ENCODE measurements around the gene SAMD4B. TPM values are rescaled to one million over a fixed set of nuclear protein-coding genes. Genes with fewer than 3 reads are reported as not detected.

The SAMD4B gene
- total and polyA plus RNA-seq, 9 of the 15 experiments (the other 6 are each of a cell fraction or from before 2014, with no cell fraction given) = 3.4 to 90.5 (median 38.0) TPM

DNA sequence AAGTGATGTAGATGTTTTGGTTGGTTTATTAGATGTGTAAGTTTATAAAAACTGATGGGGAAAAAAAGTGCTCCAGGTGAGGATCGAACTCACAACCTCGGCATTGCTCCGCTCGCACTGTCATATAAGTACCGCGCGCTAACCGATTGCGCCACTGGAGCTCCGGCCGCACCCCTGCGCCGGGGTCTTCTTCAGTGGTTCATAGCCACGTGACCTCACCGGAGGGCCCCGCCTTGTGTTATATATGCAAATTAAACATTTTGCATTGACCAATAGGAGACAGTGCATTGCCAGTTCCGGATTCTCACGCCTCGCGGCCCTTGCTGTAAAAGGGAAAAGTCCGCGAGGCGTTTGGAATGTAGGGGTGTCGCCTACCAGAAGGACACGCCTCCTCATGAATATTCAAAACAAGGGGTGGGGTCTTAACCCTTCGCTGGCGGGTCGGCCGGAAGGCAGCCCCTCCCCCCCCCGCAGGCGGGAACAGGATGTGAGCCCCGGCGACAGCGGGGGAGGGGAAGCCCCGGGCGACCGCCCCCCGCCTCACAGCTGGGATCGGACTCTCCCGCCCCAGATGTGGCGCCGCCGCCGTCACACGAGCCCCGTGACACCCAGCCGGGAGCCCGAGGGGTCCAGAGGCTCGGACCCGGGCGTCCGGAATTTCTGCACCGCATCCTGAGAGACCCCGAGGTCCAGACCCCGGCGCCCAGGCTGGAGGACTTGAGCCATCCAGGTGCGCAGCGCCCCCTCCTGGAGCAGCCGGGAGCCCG lies 70.1 kb downstream of the SAMD4B start, which contains the start of gene PLEKHG2 (continued):
- TF ChIP-seq, protein P1, sequence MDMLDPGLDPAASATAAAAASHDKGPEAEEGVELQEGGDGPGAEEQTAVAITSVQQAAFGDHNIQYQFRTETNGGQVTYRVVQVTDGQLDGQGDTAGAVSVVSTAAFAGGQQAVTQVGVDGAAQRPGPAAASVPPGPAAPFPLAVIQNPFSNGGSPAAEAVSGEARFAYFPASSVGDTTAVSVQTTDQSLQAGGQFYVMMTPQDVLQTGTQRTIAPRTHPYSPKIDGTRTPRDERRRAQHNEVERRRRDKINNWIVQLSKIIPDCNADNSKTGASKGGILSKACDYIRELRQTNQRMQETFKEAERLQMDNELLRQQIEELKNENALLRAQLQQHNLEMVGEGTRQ (CRISPR knock-in tag; IDR thresholded peaks at IDR 0.05) = peak; percentile 87
- TF ChIP-seq ELF2 (CRISPR knock-in tag; IDR thresholded peaks at IDR 0.05) = peak; percentile 40; the same call in 1 of the 2 replicates
- TF ChIP-seq, protein P2, sequence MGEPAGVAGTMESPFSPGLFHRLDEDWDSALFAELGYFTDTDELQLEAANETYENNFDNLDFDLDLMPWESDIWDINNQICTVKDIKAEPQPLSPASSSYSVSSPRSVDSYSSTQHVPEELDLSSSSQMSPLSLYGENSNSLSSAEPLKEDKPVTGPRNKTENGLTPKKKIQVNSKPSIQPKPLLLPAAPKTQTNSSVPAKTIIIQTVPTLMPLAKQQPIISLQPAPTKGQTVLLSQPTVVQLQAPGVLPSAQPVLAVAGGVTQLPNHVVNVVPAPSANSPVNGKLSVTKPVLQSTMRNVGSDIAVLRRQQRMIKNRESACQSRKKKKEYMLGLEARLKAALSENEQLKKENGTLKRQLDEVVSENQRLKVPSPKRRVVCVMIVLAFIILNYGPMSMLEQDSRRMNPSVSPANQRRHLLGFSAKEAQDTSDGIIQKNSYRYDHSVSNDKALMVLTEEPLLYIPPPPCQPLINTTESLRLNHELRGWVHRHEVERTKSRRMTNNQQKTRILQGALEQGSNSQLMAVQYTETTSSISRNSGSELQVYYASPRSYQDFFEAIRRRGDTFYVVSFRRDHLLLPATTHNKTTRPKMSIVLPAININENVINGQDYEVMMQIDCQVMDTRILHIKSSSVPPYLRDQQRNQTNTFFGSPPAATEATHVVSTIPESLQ (CRISPR knock-in tag; IDR thresholded peaks at IDR 0.05) = no peak
- TF ChIP-seq ZBTB7A (IDR thresholded peaks at IDR 0.05; ENCODE audit: borderline replicate concordance, control insufficient read depth, low read depth, low read length) = peak; percentile 100
- TF ChIP-seq, protein P3, sequence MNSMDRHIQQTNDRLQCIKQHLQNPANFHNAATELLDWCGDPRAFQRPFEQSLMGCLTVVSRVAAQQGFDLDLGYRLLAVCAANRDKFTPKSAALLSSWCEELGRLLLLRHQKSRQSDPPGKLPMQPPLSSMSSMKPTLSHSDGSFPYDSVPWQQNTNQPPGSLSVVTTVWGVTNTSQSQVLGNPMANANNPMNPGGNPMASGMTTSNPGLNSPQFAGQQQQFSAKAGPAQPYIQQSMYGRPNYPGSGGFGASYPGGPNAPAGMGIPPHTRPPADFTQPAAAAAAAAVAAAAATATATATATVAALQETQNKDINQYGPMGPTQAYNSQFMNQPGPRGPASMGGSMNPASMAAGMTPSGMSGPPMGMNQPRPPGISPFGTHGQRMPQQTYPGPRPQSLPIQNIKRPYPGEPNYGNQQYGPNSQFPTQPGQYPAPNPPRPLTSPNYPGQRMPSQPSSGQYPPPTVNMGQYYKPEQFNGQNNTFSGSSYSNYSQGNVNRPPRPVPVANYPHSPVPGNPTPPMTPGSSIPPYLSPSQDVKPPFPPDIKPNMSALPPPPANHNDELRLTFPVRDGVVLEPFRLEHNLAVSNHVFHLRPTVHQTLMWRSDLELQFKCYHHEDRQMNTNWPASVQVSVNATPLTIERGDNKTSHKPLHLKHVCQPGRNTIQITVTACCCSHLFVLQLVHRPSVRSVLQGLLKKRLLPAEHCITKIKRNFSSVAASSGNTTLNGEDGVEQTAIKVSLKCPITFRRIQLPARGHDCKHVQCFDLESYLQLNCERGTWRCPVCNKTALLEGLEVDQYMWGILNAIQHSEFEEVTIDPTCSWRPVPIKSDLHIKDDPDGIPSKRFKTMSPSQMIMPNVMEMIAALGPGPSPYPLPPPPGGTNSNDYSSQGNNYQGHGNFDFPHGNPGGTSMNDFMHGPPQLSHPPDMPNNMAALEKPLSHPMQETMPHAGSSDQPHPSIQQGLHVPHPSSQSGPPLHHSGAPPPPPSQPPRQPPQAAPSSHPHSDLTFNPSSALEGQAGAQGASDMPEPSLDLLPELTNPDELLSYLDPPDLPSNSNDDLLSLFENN (IDR thresholded peaks at IDR 0.05; ENCODE audit: low read depth in 2 of 2, low read length in 2 of 2) = no peak; a peak in 2 of 4 replicates
- TF ChIP-seq TEAD1 (CRISPR knock-in tag; IDR thresholded peaks at IDR 0.05) = peak; percentile 5 to 83; a peak in 2 of 4 replicates
- no peak for TF ChIP-seq FOXJ2 (tag; IDR thresholded peaks at IDR 0.05)
- no peak for TF ChIP-seq MYBL2 (IDR thresholded peaks at IDR 0.05; ENCODE audit: low read depth)
- TF ChIP-seq MYBL2 (CRISPR knock-in tag; IDR thresholded peaks at IDR 0.05; ENCODE audit: borderline replicate concordance) = no peak
- no peak for TF ChIP-seq SNIP1 (IDR thresholded peaks at IDR 0.05; ENCODE audit: low read depth)
- TF ChIP-seq HEY1 (CRISPR knock-in tag; IDR thresholded peaks at IDR 0.05; ENCODE audit: borderline replicate concordance) = no peak
- TF ChIP-seq, protein P4, sequence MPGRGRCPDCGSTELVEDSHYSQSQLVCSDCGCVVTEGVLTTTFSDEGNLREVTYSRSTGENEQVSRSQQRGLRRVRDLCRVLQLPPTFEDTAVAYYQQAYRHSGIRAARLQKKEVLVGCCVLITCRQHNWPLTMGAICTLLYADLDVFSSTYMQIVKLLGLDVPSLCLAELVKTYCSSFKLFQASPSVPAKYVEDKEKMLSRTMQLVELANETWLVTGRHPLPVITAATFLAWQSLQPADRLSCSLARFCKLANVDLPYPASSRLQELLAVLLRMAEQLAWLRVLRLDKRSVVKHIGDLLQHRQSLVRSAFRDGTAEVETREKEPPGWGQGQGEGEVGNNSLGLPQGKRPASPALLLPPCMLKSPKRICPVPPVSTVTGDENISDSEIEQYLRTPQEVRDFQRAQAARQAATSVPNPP (IDR thresholded peaks at IDR 0.05; ENCODE audit: borderline replicate concordance, insufficient read depth, insufficient read length) = no peak
- TF ChIP-seq ZNF79 (CRISPR knock-in tag; IDR thresholded peaks at IDR 0.05; ENCODE audit: low read depth) = no peak
- TF ChIP-seq, protein P5, sequence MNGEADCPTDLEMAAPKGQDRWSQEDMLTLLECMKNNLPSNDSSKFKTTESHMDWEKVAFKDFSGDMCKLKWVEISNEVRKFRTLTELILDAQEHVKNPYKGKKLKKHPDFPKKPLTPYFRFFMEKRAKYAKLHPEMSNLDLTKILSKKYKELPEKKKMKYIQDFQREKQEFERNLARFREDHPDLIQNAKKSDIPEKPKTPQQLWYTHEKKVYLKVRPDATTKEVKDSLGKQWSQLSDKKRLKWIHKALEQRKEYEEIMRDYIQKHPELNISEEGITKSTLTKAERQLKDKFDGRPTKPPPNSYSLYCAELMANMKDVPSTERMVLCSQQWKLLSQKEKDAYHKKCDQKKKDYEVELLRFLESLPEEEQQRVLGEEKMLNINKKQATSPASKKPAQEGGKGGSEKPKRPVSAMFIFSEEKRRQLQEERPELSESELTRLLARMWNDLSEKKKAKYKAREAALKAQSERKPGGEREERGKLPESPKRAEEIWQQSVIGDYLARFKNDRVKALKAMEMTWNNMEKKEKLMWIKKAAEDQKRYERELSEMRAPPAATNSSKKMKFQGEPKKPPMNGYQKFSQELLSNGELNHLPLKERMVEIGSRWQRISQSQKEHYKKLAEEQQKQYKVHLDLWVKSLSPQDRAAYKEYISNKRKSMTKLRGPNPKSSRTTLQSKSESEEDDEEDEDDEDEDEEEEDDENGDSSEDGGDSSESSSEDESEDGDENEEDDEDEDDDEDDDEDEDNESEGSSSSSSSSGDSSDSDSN (IDR thresholded peaks at IDR 0.05; ENCODE audit: borderline replicate concordance in 1 of 2, low read depth in 2 of 2, low read length in 2 of 2) = peak in 1 of 2 experiments; percentile 51; a peak in 2 of 4 replicates
- no peak for TF ChIP-seq ZNF695 (CRISPR knock-in tag; IDR thresholded peaks at IDR 0.05)
- TF ChIP-seq ZSCAN32 (CRISPR knock-in tag; IDR thresholded peaks at IDR 0.05) = 0 out of 2 replicates have a peak, but pooled peaks have one; percentile 38

Data from K562 (cell line).